NCI-H460 (cell line): ENCODE data around the gene ROR1. TPM values are rescaled to one million over a fixed set of nuclear protein-coding genes. Genes with fewer than 3 reads are reported as not detected.

Experiments
- DNase-seq: peaks from one replicate; pipeline ENCODE4 v3.0.0-alpha.2; 2016; ENCODE audit warnings: low read depth; ENCODE audit errors: extremely low read depth
- total RNA-seq: library from RNA; depleted of rRNA; stranded (reverse); fragments of >200 nt; shearing (Covaris generic); gene quantifications from 2 replicates; pipeline ENCODE4 v1.2.3, GENCODE V29; 2014

The ROR1 gene
- total RNA-seq, 1 experiment from 2014 or later, result 1.6 TPM

DNA sequence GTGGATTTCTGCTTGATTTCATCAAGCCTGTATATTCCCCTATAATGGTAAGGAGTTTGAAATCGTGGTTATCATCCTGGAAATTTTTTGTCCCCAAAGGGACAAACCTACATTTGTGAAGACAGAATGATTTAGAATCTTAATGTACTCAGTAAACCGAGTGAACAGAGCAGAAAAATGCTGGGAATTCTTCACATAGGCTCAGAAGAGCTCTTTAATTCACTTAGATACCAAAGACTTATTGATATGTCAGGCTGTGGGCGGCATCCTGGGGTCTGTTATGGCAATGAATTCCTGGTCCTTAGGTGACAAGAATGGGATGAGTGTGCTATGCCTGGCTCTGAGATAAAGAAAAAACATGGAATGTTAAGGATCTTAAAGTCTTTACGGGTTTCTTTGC, 74.9 kb downstream of the ROR1 start:
- DNase-seq, result no peak

GRCh38 chr1:63849149-63849548, 75.3 kb downstream of the ROR1 start:
- no peak for DNase-seq

GRCh38 chr1:63854091-63854490, 80.3 kb downstream of the ROR1 start:
- DNase-seq, result no peak

- no peak for DNase-seq
Observed at GRCh38 chr1:63855942-63856341, 82.1 kb downstream of the ROR1 start.

DNA sequence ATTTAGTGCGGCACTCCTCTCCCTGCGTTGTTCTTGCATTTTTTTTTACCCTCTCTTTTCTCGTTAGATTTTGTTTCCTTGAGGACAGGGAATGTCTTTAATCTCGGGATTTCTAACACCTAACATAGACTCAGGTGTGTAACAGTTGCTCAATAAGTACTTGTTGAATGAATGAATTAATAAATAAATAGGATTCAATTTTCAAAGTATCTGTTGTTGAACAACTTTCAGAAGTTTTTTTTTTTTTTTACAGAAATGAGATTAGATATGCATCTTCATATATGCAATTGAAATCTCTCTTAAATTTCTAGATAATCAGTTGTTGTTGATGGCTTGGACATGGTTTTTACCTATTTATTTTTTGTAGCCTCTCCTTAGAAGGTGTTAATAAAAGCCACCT, 83.1 kb downstream of the ROR1 start:
- DNase-seq, result no peak

GRCh38 chr1:63857478-63857877, 83.7 kb downstream of the ROR1 start:
- no peak for DNase-seq

GRCh38 chr1:63858153-63858552, 84.3 kb downstream of the ROR1 start:
- no peak for DNase-seq

DNA sequence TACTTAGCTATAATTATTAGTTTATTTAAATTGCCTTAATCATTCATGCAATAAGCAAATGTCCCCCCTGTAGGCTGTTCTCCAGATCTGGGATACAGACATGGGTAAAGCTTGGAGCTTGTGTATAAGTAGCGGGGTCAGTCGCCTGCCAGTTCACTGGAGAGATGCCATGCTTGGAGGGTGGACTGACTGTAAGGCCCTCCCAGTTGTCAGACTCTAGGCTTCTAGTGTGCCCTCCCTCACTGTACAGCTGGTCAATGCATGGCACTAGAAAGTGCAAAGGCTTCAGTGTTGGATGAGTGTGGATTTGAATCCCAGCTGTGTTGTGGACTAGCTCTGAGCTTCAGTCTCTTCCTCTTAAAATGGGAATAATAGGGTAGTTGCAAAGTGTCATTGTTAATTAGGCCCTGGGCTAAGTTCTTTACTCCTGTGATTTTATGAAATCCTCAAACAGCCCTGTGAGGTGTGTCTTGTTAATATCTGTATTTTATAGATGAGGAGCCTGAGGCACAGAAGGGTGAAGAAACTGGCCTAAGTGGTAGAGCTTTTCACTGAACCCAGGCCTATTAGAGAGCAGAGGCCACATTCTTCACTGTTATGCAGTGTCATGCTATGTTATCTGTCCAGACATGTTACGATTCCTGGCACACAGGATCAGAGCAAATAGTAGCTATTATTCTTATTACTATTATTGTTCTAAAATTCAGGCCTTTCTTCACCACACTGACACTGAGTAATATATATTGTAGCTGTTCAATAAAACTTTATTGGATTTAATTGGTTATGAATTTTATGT, 85.9 kb downstream of the ROR1 start:
- no peak for DNase-seq

GRCh38 chr1:63861052-63861691, 87.4 kb downstream of the ROR1 start:
- DNase-seq, result no peak

- DNase-seq, result no peak
Observed at GRCh38 chr1:63863145-63863544, 89.3 kb downstream of the ROR1 start.

GRCh38 chr1:63864224-63864641, 90.4 kb downstream of the ROR1 start:
- DNase-seq, result no peak

DNA sequence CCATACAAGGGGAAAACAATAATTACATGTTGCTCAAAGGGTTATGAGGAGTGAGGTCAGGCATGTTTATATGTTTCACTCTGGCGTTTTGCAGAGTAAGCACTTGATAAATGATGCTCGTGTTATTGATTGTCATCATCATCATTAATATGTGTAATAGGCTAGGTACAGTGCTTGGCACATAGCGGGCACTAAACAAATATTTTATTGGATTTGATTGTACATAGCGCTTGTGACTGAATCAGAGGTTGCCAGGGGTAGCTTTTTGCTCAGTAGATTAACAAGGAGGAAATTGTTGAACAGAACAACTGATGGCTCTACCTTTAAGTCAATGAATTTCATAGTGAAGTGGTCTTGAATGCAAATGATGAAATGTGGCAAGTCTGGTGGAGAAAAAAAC, 91.7 kb downstream of the ROR1 start:
- DNase-seq, result no peak

DNA sequence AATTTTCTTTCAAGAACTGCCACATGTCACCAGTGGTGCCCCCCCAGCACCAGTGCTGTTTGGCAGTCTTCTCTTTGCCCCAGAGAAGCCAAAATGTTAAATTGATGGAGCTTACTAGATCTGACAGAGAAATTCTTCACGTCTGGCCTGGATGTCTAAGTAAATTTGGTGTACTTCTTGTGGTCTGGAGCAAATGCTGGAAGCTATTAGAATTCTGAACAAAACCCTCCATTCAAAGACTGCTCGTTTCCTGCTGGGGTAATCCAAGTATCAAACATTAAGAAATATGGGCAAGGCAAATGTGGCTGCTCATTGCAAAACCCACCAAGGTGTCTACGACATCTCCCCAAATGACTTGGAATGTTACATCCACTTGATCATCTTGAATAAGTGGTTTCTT, 92.3 kb downstream of the ROR1 start:
- no peak for DNase-seq

DNA sequence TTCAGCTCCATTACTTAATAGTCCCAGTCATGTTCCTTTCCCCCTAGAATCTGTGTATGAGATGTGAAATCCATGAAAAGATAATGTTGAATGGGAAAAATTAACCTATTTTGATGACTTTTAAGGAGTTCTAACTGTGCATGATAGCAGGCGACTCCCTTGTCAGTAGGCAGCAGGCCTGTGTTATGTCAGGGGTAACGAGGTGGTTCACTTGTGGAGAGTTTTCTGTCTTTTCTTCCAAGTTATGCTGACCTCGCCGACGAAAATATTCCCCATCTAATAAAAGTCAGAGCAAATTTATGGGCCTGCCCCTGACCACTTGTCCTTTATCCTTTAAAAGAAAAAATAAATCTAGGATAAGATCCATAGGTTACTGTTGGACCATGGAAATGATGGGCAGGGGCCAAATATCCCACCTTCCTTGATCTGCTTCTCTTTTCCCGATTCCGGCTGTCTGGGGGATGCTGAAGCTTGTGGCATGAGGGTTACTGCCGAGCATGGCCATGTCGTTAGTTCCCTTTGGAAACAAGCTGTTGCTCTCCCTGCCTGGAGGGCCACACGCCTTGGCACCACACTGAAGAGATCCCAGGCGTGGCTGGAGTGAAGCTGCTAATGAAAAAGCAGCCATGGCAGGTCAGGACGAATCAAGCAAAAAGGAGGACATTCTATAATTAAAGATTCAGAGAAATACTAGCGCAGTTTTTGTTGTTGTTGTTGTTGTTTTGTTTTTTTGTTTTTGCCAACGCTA, 93.8 kb downstream of the ROR1 start:
- DNase-seq, result no peak

DNA sequence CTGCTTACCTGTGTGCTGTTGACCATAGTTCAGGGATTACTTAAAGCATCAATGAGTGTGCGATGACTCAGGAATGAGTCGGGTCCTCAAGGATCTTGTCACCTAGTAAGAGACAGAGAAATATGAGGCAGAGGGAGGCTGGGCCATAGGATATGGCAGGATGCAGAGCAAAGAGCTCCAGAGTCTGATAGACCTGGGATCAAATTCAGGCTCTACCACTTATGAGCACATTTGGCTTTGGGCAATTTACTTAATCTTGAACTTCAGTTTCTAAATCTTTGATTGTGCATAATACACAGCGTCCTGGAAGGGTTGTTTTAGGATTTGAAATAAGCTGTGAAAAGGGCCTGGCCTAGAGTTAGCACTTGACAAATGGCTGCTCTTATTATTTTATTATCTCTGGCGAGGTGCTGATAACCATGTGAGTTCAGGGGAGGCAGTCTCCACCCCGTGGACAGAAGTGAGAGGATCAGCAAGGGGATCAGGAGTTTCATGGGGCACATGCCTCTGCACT, 94.5 kb downstream of the ROR1 start:
- DNase-seq, result no peak

DNA sequence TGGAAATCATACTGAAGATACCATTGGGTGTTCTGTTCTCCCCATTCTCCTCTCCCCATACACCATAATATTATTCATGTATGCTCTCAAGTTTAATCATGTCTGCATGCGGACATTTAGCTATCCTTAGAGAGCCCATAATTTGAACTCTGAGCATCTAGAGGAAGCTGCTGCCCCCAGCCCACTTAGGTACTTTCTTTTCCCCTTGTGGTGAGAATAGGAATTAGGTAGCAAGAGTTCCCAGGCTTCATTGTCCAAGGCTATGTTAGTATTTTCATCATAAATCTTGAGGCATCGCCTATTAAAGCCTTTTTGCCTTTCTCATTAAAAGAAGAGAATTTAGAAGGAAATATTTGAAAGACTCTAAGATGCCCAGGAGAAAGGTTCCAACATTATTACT, 96.3 kb downstream of the ROR1 start:
- DNase-seq, result no peak

- no peak for DNase-seq
Observed at GRCh38 chr1:63871463-63871862, 97.6 kb downstream of the ROR1 start.

- no peak for DNase-seq
Observed at GRCh38 chr1:63873751-63874150, 99.9 kb downstream of the ROR1 start.

DNA sequence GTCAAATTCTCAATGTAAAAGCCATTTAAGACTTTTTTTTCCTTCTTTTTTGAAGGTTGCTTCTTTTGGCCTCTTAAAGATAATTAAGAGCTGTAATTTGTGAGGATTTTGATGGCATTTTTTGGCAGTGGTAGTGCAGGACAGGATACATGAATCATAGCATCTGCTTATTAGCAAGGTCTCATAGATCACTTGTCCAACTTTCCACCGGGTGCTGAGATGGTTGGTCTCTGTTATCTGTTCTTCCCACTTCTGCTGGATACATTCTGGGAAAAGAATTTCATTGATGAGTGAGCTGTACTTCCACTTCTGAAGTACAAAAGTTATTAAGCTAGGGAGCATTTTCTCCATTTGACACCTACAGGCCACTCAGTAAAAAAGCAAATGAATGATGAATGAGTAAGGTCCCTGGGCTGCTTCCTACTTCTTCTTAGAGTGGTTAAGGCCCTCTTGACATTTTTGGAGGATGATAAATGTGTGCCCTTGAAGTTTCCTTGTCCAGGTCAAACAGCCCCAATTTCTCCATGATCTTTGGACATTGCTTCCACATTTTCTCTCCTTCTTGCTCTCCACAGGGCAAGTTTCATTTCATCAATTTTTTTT, 100.6 kb downstream of the ROR1 start:
- no peak for DNase-seq

GRCh38 chr1:63875636-63876035, 101.8 kb downstream of the ROR1 start:
- DNase-seq, result no peak
